Liver (tissue), 9 donors: ENCODE results near the gene PROX2. TPM values are rescaled to one million over a fixed set of nuclear protein-coding genes. Genes with fewer than 3 reads are reported as not detected.

Experiments used
- DNase-seq: peaks from one replicate; pipeline ENCODE4 v3.0.0-alpha.2; 2017; ENCODE audit warnings: low spot score
- H3K27ac ChIP-seq, 2 donors: one replicate each; pipeline ENCODE4 v1.7.0; 2013; ENCODE audit warnings: inconsistent platforms in 2 of 2, low read length in 2 of 2, control low read depth in 1 of 2, low read depth in 1 of 2, mild to moderate bottlenecking in 1 of 2
- H3K27me3 ChIP-seq, 4 donors: one replicate each; pipeline versions ENCODE4 v1.6.1 to v1.7.0; 2013; ENCODE audit warnings: low read length in 3 of 4, inconsistent platforms in 1 of 4, mild to moderate bottlenecking in 1 of 4, moderate library complexity in 1 of 4; ENCODE audit not compliant: control insufficient read depth in 4 of 4, insufficient read depth in 4 of 4
- H3K36me3 ChIP-seq, 4 donors: one replicate each; pipeline versions ENCODE4 v1.6.1 to v1.7.0; 2013; ENCODE audit warnings: low read length in 3 of 4, mild to moderate bottlenecking in 3 of 4, low read depth in 1 of 4, moderate library complexity in 1 of 4; ENCODE audit not compliant: control insufficient read depth in 4 of 4, insufficient read depth in 3 of 4
- H3K4me1 ChIP-seq, 4 donors: one replicate each; pipeline versions ENCODE4 v1.6.1 to v1.7.0; 2013; ENCODE audit warnings: low read length in 3 of 4, mild to moderate bottlenecking in 3 of 4, moderate library complexity in 1 of 4; ENCODE audit not compliant: control insufficient read depth in 4 of 4, insufficient read depth in 4 of 4
- H3K4me3 ChIP-seq, 3 donors: one replicate each; pipeline versions ENCODE4 v1.6.1 to v1.7.0; 2013; ENCODE audit warnings: low read length in 3 of 3, control low read depth in 1 of 3, low read depth in 1 of 3, mild to moderate bottlenecking in 1 of 3
- H3K9ac ChIP-seq, 2 donors: one replicate each; pipeline ENCODE4 v1.7.0; 2013; ENCODE audit warnings: low read length in 2 of 2, mild to moderate bottlenecking in 2 of 2, moderate library complexity in 2 of 2, control low read depth in 1 of 2, low read depth in 1 of 2
- H3K9me3 ChIP-seq, 4 donors: one replicate each; pipeline versions ENCODE4 v1.6.1 to v1.7.0; 2013; ENCODE audit warnings: low read length in 3 of 4; ENCODE audit not compliant: control insufficient read depth in 4 of 4
- EGR1 ChIP-seq, 2 donors: IDR thresholded peaks; 2 replicates each; pipeline ENCODE4 v1.6.1; 2016 to 2018; ENCODE audit warnings: antibody characterized with exemption in 2 of 2, low read depth in 2 of 2
- FOXA1 ChIP-seq: IDR thresholded peaks from 2 replicates; pipeline ENCODE4 v1.6.1; 2016; ENCODE audit warnings: antibody characterized with exemption
- FOXA2 ChIP-seq: IDR thresholded peaks from 2 replicates; pipeline ENCODE4 v1.6.1; 2016; ENCODE audit warnings: antibody characterized with exemption
- GABPA ChIP-seq, 2 donors: IDR thresholded peaks in 1 of 2; conservative IDR thresholded peaks in 1 of 2; 2 replicates each; pipeline ENCODE4 v1.6.1; 2016; ENCODE audit warnings: antibody characterized with exemption in 2 of 2, mild to moderate bottlenecking in 1 of 2, moderate library complexity in 1 of 2
- HNF4A ChIP-seq, 2 donors: conservative IDR thresholded peaks; 2 replicates each; pipeline ENCODE4 v1.6.1; 2016; ENCODE audit warnings: antibody characterized with exemption in 2 of 2, mild to moderate bottlenecking in 2 of 2
- HNF4G ChIP-seq: IDR thresholded peaks from 2 replicates; pipeline ENCODE4 v1.6.1; 2016; ENCODE audit warnings: antibody characterized with exemption
- NR2F2 ChIP-seq: IDR thresholded peaks from 2 replicates; pipeline ENCODE4 v1.6.1; 2016; ENCODE audit warnings: antibody characterized with exemption
- RXRA ChIP-seq, 2 donors: IDR thresholded peaks; 2 replicates each; pipeline ENCODE4 v1.6.1; 2017 to 2018; ENCODE audit warnings: antibody characterized with exemption in 2 of 2, mild to moderate bottlenecking in 1 of 2
- SP1 ChIP-seq: IDR thresholded peaks from 2 replicates; pipeline ENCODE4 v1.6.1; 2018; ENCODE audit warnings: antibody characterized with exemption, mild to moderate bottlenecking
- TAF1 ChIP-seq: conservative IDR thresholded peaks from 2 replicates; pipeline ENCODE4 v1.6.1; 2016; ENCODE audit warnings: antibody characterized with exemption, mild to moderate bottlenecking
- YY1 ChIP-seq: IDR thresholded peaks from 2 replicates; pipeline ENCODE4 v1.6.1; 2016; ENCODE audit warnings: antibody characterized with exemption, mild to moderate bottlenecking
- WGBS: extraction: QIAGEN DNeasy Blood & Tissue Kit; methylation state at CpG from one replicate; pipeline ENCODE4 v1.1.7; 2013; 5-methylcytosine and 5-hydroxymethylcytosine counted together
- polyA plus RNA-seq, 2 donors: library from polyadenylated mRNA; stranded (reverse) in 1 of 2; unstranded in 1 of 2; fragments of 200-250 nt in 1 of 2; fragments of >200 nt in 1 of 2; fragmentation: Nextera tagmentation in 1 of 2; extraction: Ambion mirVana in 1 of 2; gene quantifications; one replicate each; pipeline versions ENCODE4 v1.2.1 to v1.2.3, GENCODE V29; 2013 to 2015
- total RNA-seq, 2 donors: library from RNA; depleted of rRNA; stranded (reverse); fragments of >200 nt; gene quantifications; one replicate each; pipeline ENCODE4 v1.2.3, GENCODE V29; 2014
- TF ChIP-seq, protein P1 (sequence below): IDR thresholded peaks from 2 replicates; pipeline ENCODE4 v1.6.1; 2016; ENCODE audit warnings: antibody characterized with exemption, mild to moderate bottlenecking
- TF ChIP-seq, protein P2 (sequence below): IDR thresholded peaks from 2 replicates; pipeline ENCODE4 v1.6.1; 2016; ENCODE audit warnings: antibody characterized with exemption
- TF ChIP-seq, protein P3 (sequence below): IDR thresholded peaks from 2 replicates; pipeline ENCODE4 v1.6.1; 2016; ENCODE audit warnings: antibody characterized with exemption
- TF ChIP-seq, protein P4 (sequence below): fragments of 150-350 bp; IDR thresholded peaks from 2 replicates; pipeline ENCODE4 v1.5.1; 2017; ENCODE audit warnings: improper control_type of control experiment, low read depth, low read length; ENCODE audit not compliant: missing input control
- TF ChIP-seq, protein P5 (sequence below): IDR thresholded peaks from 2 replicates; pipeline ENCODE4 v1.6.1; 2016; ENCODE audit warnings: antibody characterized with exemption
- donor health status: healthy.
- donor health status: healthy.
- donor health status: healthy.
- donor health status: healthy.
- donor health status: healthy.

The PROX2 gene
- total and polyA plus RNA-seq, 4 donors, result 0.06 TPM; not detected in 3

DNA sequence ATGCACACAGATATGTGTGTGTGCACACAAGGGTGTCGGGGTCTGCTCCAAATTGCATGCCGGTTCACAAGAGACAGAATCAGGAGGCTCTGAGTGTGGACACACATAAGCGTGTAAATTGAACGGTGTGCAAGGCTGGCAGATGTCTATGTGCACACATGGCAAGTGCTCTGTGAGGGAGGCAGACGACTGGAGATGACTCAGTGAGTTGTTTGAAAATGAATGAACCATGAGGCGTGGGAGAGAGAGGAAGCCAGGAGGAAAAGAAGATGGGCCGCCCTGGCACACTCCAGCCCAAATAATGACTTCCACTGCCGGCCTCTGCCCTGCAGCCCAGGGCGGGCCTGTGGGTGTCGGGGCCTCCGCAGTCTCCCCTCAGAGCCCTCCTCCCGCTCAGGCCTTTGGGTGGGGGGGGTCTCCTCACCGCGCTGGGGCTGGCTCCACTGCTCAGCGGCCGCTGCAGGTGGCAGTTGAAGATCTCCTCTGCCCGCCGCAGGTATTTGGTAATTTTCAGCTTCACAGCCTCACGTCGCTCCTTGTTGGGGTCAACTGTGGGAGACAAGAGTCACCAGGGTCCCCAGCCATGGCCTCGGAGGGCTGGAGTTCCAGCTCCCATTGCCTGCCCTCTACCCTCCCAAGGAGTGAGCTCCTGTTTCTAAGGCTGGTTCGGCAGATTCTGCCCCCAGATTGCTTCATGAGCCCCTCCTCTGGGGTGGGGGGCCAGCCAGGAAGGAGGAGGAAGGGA, 43.6 kb upstream of the PROX2 start:
- TF ChIP-seq GABPA (IDR thresholded peaks at IDR 0.05 in 1 of 2, conservative IDR thresholded peaks at IDR 0.05 in 1 of 2), result no peak
- no peak for TF ChIP-seq HNF4A (conservative IDR thresholded peaks at IDR 0.05)
- no peak for TF ChIP-seq SP1
- no peak for TF ChIP-seq RXRA (IDR thresholded peaks at IDR 0.05)
- TF ChIP-seq TAF1, result no peak
- TF ChIP-seq, protein P1, sequence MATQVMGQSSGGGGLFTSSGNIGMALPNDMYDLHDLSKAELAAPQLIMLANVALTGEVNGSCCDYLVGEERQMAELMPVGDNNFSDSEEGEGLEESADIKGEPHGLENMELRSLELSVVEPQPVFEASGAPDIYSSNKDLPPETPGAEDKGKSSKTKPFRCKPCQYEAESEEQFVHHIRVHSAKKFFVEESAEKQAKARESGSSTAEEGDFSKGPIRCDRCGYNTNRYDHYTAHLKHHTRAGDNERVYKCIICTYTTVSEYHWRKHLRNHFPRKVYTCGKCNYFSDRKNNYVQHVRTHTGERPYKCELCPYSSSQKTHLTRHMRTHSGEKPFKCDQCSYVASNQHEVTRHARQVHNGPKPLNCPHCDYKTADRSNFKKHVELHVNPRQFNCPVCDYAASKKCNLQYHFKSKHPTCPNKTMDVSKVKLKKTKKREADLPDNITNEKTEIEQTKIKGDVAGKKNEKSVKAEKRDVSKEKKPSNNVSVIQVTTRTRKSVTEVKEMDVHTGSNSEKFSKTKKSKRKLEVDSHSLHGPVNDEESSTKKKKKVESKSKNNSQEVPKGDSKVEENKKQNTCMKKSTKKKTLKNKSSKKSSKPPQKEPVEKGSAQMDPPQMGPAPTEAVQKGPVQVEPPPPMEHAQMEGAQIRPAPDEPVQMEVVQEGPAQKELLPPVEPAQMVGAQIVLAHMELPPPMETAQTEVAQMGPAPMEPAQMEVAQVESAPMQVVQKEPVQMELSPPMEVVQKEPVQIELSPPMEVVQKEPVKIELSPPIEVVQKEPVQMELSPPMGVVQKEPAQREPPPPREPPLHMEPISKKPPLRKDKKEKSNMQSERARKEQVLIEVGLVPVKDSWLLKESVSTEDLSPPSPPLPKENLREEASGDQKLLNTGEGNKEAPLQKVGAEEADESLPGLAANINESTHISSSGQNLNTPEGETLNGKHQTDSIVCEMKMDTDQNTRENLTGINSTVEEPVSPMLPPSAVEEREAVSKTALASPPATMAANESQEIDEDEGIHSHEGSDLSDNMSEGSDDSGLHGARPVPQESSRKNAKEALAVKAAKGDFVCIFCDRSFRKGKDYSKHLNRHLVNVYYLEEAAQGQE, result no peak
- TF ChIP-seq NR2F2, result no peak
- TF ChIP-seq YY1, result no peak
- TF ChIP-seq EGR1 (IDR thresholded peaks at IDR 0.05; ENCODE audit: low read depth in 2 of 2), result no peak
- TF ChIP-seq, protein P2, sequence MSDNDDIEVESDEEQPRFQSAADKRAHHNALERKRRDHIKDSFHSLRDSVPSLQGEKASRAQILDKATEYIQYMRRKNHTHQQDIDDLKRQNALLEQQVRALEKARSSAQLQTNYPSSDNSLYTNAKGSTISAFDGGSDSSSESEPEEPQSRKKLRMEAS, result no peak
- TF ChIP-seq FOXA1, result no peak
- no peak for TF ChIP-seq FOXA2
- TF ChIP-seq, protein P3, sequence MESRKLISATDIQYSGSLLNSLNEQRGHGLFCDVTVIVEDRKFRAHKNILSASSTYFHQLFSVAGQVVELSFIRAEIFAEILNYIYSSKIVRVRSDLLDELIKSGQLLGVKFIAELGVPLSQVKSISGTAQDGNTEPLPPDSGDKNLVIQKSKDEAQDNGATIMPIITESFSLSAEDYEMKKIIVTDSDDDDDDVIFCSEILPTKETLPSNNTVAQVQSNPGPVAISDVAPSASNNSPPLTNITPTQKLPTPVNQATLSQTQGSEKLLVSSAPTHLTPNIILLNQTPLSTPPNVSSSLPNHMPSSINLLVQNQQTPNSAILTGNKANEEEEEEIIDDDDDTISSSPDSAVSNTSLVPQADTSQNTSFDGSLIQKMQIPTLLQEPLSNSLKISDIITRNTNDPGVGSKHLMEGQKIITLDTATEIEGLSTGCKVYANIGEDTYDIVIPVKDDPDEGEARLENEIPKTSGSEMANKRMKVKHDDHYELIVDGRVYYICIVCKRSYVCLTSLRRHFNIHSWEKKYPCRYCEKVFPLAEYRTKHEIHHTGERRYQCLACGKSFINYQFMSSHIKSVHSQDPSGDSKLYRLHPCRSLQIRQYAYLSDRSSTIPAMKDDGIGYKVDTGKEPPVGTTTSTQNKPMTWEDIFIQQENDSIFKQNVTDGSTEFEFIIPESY, result no peak
- TF ChIP-seq HNF4G, result no peak
- H3K4me1 ChIP-seq, result peaks cover 0 to 13% (median 3%) of the 10 kb centered on the region in 4 donors
- H3K27ac ChIP-seq, result no peak overlapping the region
- 91% methylated on average over 22 of the region's 22 CpGs for WGBS
- no peaks in the 10 kb centered on the region for H3K36me3 ChIP-seq
- H3K27me3 ChIP-seq, result peaks cover 0 to 2% (median 0%) of the 10 kb centered on the region in 4 donors
- no peak for DNase-seq
- H3K9ac ChIP-seq, result no peak overlapping the region
- no peaks in the 10 kb centered on the region for H3K9me3 ChIP-seq
- no peak overlapping the region for H3K4me3 ChIP-seq

DNA sequence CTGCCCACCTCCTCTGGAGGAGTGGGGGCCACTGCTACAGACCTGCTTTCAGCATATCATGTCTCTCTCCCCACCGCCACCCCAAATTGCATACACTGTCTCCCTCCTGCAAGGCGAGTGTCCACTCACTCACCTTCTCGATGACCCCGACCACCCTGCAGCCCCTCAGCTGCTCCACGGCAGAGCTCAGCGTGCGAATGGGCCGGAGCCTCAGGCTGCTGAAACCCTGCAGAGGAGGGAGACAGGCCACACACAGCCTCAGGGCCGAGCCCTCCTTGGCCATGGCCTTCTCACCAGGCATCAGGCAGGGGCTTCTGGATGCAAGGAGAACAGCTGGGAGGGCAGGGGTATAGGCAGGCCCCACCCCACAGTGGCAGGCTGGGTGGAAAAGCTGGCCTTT, 42.4 kb upstream of the PROX2 start:
- H3K9me3 ChIP-seq, result no peaks in the 10 kb centered on the region
- no peaks in the 10 kb centered on the region for H3K36me3 ChIP-seq
- H3K27ac ChIP-seq, result no peak overlapping the region
- WGBS, result 95% methylated on average over 9 of the region's 9 CpGs
- H3K4me3 ChIP-seq, result no peak overlapping the region
- no peaks in the 10 kb centered on the region for H3K27me3 ChIP-seq
- no peak for DNase-seq
- no peak overlapping the region for H3K9ac ChIP-seq
- TF ChIP-seq SP1 (no peak), NR2F2 (no peak), YY1 (no peak), RXRA (IDR thresholded peaks at IDR 0.05) (no peak)
- TF ChIP-seq, protein P3, result no peak
- TF ChIP-seq, protein P1, result no peak
- TF ChIP-seq, protein P4, sequence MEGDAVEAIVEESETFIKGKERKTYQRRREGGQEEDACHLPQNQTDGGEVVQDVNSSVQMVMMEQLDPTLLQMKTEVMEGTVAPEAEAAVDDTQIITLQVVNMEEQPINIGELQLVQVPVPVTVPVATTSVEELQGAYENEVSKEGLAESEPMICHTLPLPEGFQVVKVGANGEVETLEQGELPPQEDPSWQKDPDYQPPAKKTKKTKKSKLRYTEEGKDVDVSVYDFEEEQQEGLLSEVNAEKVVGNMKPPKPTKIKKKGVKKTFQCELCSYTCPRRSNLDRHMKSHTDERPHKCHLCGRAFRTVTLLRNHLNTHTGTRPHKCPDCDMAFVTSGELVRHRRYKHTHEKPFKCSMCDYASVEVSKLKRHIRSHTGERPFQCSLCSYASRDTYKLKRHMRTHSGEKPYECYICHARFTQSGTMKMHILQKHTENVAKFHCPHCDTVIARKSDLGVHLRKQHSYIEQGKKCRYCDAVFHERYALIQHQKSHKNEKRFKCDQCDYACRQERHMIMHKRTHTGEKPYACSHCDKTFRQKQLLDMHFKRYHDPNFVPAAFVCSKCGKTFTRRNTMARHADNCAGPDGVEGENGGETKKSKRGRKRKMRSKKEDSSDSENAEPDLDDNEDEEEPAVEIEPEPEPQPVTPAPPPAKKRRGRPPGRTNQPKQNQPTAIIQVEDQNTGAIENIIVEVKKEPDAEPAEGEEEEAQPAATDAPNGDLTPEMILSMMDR, result no peak
- TF ChIP-seq, protein P5, sequence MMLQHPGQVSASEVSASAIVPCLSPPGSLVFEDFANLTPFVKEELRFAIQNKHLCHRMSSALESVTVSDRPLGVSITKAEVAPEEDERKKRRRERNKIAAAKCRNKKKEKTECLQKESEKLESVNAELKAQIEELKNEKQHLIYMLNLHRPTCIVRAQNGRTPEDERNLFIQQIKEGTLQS, result no peak
- H3K4me1 ChIP-seq, result peaks cover 0 to 14% (median 4%) of the 10 kb centered on the region in 4 donors
